GM12892 (cell line): ENCODE data around the gene IL22RA1.

Experiments
- POLR2A ChIP-seq: IDR thresholded peaks from 2 replicates; pipeline ENCODE4 v1.6.1; 2011; ENCODE audit warnings: low read depth, low read length, control low read depth
- POLR2AphosphoS5 ChIP-seq: IDR thresholded peaks from 2 replicates; pipeline ENCODE4 v1.6.1; 2011; ENCODE audit warnings: low read depth, low read length, control low read depth
- TAF1 ChIP-seq: IDR thresholded peaks from 2 replicates; pipeline ENCODE4 v1.6.1; 2011; ENCODE audit warnings: low read depth, mild to moderate bottlenecking, control low read depth, low read length, borderline replicate concordance

DNA sequence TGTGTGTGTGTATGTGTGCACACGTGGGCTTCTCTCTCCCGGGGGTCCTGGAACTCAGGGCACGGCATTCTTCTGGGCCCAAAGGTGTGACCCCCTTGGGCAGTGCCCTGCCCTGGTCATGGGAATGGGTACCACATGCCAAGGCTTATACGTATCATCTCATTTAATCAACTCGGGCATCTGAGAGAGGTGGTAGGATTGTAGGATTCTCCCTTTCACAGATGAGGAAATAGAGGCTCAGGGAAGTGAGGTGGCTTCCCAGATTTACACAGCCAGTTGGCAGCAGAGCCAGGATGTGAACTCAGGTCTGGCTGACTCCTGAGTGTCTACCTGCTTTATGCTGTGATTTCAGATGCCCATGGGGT is 46.2 kb downstream of the IL22RA1 start:
- TF ChIP-seq POLR2A (no peak), TAF1 (no peak), POLR2AphosphoS5 (no peak)
